CD4-positive, CD25-positive, alpha-beta regulatory T cell (primary cell): ENCODE measurements around the gene RUNX1. TPM values are rescaled to one million over a fixed set of nuclear protein-coding genes. Genes with fewer than 3 reads are reported as not detected.

Experiments used
- ATAC-seq, 2 donors: fragments of 150-1000 bp; cut with Tn5 transposase; one replicate each; pipeline ENCODE4 v1.10.0; 2021; ENCODE audit warnings: low read depth in 2 of 2, moderate number of reproducible peaks in 2 of 2, moderate library complexity in 1 of 2
- DNase-seq, 3 donors: peaks; one replicate each; pipeline versions ENCODE4 v3.0.0 to v3.0.0-alpha.2; 2012 to 2022; ENCODE audit warnings: mixed read lengths in 1 of 3
- H3K27ac ChIP-seq: one replicate; pipeline ENCODE4 v1.7.0; 2013; ENCODE audit warnings: mild to moderate bottlenecking, low read length; ENCODE audit not compliant: insufficient read depth, poor library complexity, severe bottlenecking
- H3K27me3 ChIP-seq: one replicate; pipeline ENCODE4 v1.7.0; 2013; ENCODE audit warnings: low read length; ENCODE audit not compliant: control insufficient read depth, insufficient read depth
- H3K36me3 ChIP-seq: one replicate; pipeline ENCODE4 v1.7.0; 2013; ENCODE audit warnings: mild to moderate bottlenecking, low read length, moderate library complexity; ENCODE audit not compliant: control insufficient read depth, insufficient read depth
- H3K4me1 ChIP-seq: 2 replicates; pipeline ENCODE4 v1.7.0; 2013; ENCODE audit warnings: mild to moderate bottlenecking, low read length; ENCODE audit not compliant: insufficient read depth, control insufficient read depth, poor library complexity, severe bottlenecking
- H3K4me3 ChIP-seq: one replicate; pipeline ENCODE4 v1.7.0; 2013; ENCODE audit warnings: low read depth, mild to moderate bottlenecking, low read length, moderate library complexity
- H3K9me3 ChIP-seq, 2 experiments: 1 replicate in 1 of 2; 2 replicates in 1 of 2; pipeline ENCODE4 v1.7.0; 2013; ENCODE audit warnings: low read length in 2 of 2, mild to moderate bottlenecking in 1 of 2, moderate library complexity in 1 of 2; ENCODE audit not compliant: control insufficient read depth in 2 of 2
- H3K27ac Mint-ChIP-seq, 3 donors: one replicate each; pipeline ENCODE4 v1.8.0; 2020 to 2022; ENCODE audit warnings: mild to moderate bottlenecking in 3 of 3, mixed read lengths in 3 of 3, moderate library complexity in 2 of 3
- H3K27me3 Mint-ChIP-seq: one replicate; pipeline ENCODE4 v1.8.0; 2022; ENCODE audit warnings: mild to moderate bottlenecking, mixed read lengths
- H3K36me3 Mint-ChIP-seq: one replicate; pipeline ENCODE4 v1.8.0; 2020; ENCODE audit warnings: mixed read lengths
- H3K4me1 Mint-ChIP-seq, 4 donors: one replicate each; pipeline ENCODE4 v1.8.0; 2020 to 2022; ENCODE audit warnings: mixed read lengths in 4 of 4, mild to moderate bottlenecking in 1 of 4
- H3K4me3 Mint-ChIP-seq, 4 donors: one replicate each; pipeline ENCODE4 v1.8.0; 2020 to 2022; ENCODE audit warnings: mild to moderate bottlenecking in 4 of 4, mixed read lengths in 4 of 4, moderate library complexity in 3 of 4
- H3K9me3 Mint-ChIP-seq, 7 donors: one replicate each; pipeline ENCODE4 v1.8.0; 2020 to 2022; ENCODE audit warnings: mixed read lengths in 7 of 7, mild to moderate bottlenecking in 3 of 7, moderate library complexity in 2 of 7
- polyA plus RNA-seq, 4 donors: library from polyadenylated mRNA; unstranded; fragments of 300-500 nt; fragmentation: Illumina TruSeq; gene quantifications; one replicate each; pipeline ENCODE4 v1.2.3, GENCODE V29; 2021
- total RNA-seq: library from RNA; stranded (reverse); gene quantifications from one replicate; pipeline ENCODE4 v1.2.3, GENCODE V29; 2022

RUNX1 gene
- total and polyA plus RNA-seq, 5 donors from 2014 or later, result 14.2 to 133 (median 21.4) TPM

DNA sequence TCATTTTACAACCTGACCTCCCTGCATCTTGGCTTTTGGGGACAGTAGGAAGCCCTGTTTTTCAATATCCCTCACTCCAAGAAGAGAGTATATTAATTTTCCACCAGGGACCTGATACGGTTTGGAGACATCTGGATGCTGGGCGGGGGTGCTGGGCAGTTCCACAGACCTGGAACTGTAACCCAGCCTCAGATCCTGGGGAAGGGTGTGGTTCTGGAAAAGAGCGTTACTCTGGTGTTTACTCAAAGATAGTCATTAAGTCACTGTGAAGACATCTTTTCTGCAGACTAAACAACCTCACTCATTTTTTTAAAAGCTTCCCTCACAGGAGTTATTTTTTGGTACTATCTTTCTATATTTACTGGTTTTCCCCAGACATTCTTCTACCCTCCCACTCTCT lies 190.5 kb downstream of the RUNX1 start:
- peak overlapping the region in 1 of 3 donors; percentile 37 for H3K27ac Mint-ChIP-seq
- H3K36me3 ChIP-seq, result peaks cover 86% of the 10 kb centered on the region

DNA sequence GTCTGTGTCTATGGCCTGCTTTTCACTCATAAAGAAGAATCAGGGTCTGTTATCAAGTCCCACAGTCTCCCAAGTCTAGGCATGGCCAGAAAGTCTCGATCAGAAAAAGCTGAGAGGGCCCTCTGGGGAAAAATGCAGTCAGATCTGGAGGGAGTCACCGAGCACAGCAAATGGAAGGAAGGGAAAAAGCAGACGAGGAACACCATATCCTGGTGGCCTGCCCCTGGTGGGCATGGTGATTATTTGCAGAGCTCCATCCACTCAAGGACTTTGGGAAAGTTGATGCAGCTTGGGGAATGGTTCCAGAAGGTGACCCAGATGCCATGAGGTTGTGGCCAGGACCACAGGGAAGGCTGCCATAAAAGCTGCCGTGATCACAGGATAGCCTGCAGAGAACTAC lies 191.2 kb downstream of the RUNX1 start:
- H3K27ac Mint-ChIP-seq, result peak overlapping the region in 2 of 3 donors; percentile 37 to 42
- ATAC-seq, result no peak
- no peak overlapping the region for H3K4me3 Mint-ChIP-seq

More for the DNA sequence above, 190.5 kb downstream of the RUNX1 start:
- Histone ChIP-seq H3K27me3 (no peaks in the 10 kb centered on the region), H3K4me1 (peaks cover 3% of the 10 kb centered on the region), H3K27ac (no peak overlapping the region), H3K4me3 (no peak overlapping the region), H3K9me3 (no peaks in the 10 kb centered on the region)
- Mint-ChIP-seq H3K9me3 (no peaks in the 10 kb centered on the region), H3K36me3 (peaks cover 66% of the 10 kb centered on the region), H3K27me3 (no peaks in the 10 kb centered on the region), H3K4me3 (no peak overlapping the region), H3K4me1 (peaks cover 16 to 25% (median 23%) of the 10 kb centered on the region in 4 donors)
- ATAC-seq (no peak), DNase-seq (no peak)

DNA sequence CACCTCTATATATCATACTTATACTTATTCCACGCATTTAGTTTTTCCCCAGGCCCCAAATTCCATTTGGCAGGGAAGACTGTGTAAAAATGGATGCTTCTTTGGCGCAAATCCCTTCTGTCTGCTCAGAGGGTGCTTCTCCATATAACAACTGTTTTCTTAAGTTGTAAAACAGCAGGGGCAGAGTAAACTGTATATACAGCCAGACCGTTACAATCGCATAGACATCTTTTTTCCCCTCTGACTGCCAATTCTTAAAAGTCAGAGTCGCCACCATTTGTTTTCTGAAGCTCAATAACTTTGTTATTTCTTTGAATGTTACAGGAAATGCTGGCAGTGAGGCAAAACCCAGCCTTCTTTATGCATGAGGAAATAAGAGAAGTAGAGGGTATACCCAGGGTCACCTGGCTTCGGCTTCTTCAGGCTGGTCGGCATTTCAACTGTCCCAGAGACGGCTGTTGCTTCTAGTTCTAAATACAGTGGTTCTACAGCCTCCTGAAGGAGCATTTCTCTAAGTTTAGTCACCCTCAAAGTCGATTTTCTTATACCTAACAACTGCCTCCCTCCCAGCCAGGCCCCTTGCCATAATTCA lies 191.9 kb downstream of the RUNX1 start:
- peaks cover 57% of the 10 kb centered on the region for H3K36me3 Mint-ChIP-seq

More for the DNA sequence above, 191.2 kb downstream of the RUNX1 start:
- Histone ChIP-seq H3K4me1 (peaks cover 3% of the 10 kb centered on the region), H3K36me3 (peaks cover 93% of the 10 kb centered on the region), H3K27me3 (no peaks in the 10 kb centered on the region), H3K4me3 (no peak overlapping the region), H3K27ac (no peak overlapping the region), H3K9me3 (no peaks in the 10 kb centered on the region)
- Mint-ChIP-seq H3K4me1 (peaks cover 14 to 25% (median 19%) of the 10 kb centered on the region in 4 donors), H3K27me3 (no peaks in the 10 kb centered on the region), H3K36me3 (peaks cover 61% of the 10 kb centered on the region), H3K9me3 (no peaks in the 10 kb centered on the region)
- DNase-seq, result no peak

DNA sequence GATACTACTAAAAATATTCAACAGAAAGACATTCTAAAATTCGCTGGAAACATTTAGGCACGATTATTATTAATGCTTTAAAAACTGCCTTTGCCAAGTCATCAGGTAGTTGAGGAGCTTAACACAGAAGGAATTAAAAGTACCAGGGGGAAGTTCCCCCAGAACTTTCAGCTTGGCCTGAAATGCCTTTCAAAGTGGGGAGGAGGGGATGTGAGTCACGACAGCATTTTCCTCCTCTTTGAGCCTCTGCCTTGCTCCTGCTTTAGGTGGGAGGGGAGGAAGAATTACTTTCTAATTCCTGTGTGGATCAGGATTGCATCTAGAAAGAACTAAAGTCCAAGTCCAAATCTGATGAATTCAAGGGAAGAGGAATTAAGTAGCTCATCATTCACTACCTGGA lies 196.7 kb downstream of the RUNX1 start:
- H3K36me3 ChIP-seq, result peaks cover 84% of the 10 kb centered on the region
- Mint-ChIP-seq H3K9me3 (no peaks in the 10 kb centered on the region), H3K36me3 (peaks cover 31% of the 10 kb centered on the region), H3K4me3 (no peak overlapping the region), H3K27ac (peak overlapping the region; percentile 36 to 76 (median 44)), H3K27me3 (no peaks in the 10 kb centered on the region), H3K4me1 (peaks cover 6 to 22% (median 15%) of the 10 kb centered on the region in 4 donors)
- no peaks in the 10 kb centered on the region for H3K9me3 ChIP-seq
- H3K4me3 ChIP-seq, result no peak overlapping the region
- H3K27ac ChIP-seq, result no peak overlapping the region
- no peaks in the 10 kb centered on the region for H3K27me3 ChIP-seq
- no peak for ATAC-seq
- no peak for DNase-seq
- no peaks in the 10 kb centered on the region for H3K4me1 ChIP-seq

More for the DNA sequence above, 191.9 kb downstream of the RUNX1 start:
- Histone ChIP-seq H3K27ac (no peak overlapping the region), H3K4me3 (no peak overlapping the region), H3K9me3 (no peaks in the 10 kb centered on the region), H3K27me3 (no peaks in the 10 kb centered on the region), H3K36me3 (peaks cover 93% of the 10 kb centered on the region), H3K4me1 (peaks cover 3% of the 10 kb centered on the region)
- DNase-seq, result no peak
- Mint-ChIP-seq H3K27me3 (no peaks in the 10 kb centered on the region), H3K4me1 (peaks cover 12 to 25% (median 19%) of the 10 kb centered on the region in 4 donors), H3K4me3 (no peak overlapping the region), H3K9me3 (no peaks in the 10 kb centered on the region), H3K27ac (peak overlapping the region in 1 of 3 donors; percentile 42)
- ATAC-seq, result no peak

DNA sequence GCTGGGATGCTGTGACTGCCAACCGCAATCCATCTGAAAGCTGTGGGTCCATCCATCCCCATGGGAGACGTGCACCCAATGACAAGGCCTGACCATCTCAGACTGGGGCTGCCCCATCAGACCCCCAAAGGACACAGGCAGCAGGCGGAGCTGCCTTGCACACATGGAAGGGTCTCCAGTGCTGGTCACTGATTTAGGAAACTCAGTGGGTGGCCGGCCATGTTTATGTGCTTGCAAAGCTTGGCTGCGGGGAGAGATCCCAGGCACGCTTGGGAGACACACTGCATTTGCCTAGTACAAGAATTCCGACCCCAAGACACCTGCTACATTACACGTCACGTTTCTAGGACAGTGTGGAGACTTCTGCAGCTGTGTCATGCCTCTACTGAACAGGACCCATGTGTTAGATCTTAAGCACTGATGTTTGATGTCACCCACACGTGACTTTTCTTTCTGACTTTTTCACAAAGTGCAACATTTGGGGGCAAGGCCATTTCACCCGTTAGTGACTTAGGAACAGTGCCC lies 198.9 kb downstream of the RUNX1 start:
- Histone ChIP-seq H3K27ac (no peak overlapping the region), H3K4me3 (no peak overlapping the region), H3K9me3 (no peaks in the 10 kb centered on the region), H3K27me3 (no peaks in the 10 kb centered on the region), H3K36me3 (peaks cover 69% of the 10 kb centered on the region), H3K4me1 (peaks cover 19% of the 10 kb centered on the region)
- no peak for ATAC-seq
- Mint-ChIP-seq H3K4me3 (no peak overlapping the region), H3K27ac (no peak overlapping the region), H3K36me3 (peaks cover 31% of the 10 kb centered on the region), H3K4me1 (peaks cover 23 to 34% (median 25%) of the 10 kb centered on the region in 4 donors), H3K27me3 (no peaks in the 10 kb centered on the region), H3K9me3 (no peaks in the 10 kb centered on the region)
- DNase-seq, result no peak

DNA sequence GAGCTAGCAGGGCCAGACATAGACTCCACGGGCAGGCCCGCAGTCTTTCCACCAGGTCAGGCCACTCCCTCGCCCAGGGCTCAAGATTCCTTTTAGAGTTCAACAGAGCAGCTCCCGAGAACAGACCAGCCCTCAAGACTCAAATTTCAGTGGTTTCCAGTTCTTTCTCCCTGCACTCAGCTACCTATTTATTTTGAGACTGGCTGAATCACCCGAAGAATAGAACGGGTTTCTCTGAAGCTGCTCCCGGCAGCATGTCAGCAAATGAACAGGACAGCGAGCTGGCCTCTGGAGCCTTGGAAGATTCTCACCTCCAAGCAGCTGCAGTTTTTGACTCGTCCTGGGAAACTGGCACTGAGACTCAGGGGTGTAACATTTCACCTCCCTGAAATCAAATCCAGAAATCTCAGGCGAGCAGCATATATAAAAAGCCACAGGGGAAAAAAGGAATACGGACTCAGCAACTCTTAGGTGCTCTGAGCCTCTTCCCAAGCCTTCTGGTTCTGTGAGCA lies 202.4 kb downstream of the RUNX1 start:
- Mint-ChIP-seq H3K4me1 (peaks cover 22 to 44% (median 39%) of the 10 kb centered on the region in 4 donors), H3K9me3 (no peaks in the 10 kb centered on the region), H3K27me3 (no peaks in the 10 kb centered on the region), H3K4me3 (peak overlapping the region in 2 of 4 donors; percentile 48 to 62), H3K27ac (peak overlapping the region; percentile 10 to 79 (median 14)), H3K36me3 (peaks cover 44% of the 10 kb centered on the region)
- ATAC-seq (no peak), DNase-seq (no peak)
- no peaks in the 10 kb centered on the region for H3K27me3 ChIP-seq
- no peaks in the 10 kb centered on the region for H3K9me3 ChIP-seq
- H3K4me1 ChIP-seq, result peaks cover 26% of the 10 kb centered on the region
- H3K36me3 ChIP-seq, result peaks cover 54% of the 10 kb centered on the region
- H3K4me3 ChIP-seq, result no peak overlapping the region
- no peak overlapping the region for H3K27ac ChIP-seq

DNA sequence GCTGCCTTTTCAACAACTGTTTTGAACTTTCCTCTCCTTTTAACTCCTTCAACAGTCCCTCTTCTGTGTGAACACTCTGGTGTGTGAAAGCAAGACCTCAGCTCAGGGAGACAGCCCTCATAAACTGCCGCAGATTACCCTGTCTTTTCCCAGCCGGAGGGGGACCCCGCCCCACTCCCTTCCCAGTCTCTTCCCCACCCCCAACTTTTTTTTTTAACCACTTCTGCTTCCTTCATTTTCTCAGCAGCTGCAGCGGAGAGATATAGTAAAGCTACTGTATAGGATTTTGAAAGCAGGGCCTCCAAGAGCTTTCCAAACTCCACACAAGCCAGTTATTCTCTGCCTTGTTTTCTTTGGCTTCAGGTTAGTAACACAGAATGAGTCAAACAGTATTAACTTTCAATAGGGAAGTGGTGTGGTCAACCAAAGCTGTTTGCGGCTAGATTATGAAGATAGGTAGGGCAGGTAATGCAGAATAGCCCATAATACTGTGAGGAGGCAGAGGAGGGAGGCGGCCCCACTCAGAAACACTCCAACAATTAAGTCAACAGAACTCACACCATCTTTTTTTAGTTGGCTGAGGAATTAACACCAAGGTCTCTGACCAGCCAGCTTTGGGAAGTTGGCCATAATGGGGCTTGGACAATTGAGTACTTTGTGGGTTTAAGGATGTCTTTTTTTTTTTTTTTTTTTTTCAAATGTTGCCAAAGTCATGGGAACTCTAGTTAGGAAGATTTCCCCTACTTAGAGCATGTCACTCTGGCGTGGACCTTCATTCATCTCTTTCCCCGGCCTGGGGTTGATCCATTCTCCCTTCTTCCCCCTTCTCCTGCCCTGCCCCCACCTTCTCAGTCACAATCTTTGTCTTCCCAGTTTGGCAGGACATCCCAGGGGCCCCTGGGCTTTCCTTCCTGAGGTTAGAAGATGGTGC lies 203.3 kb downstream of the RUNX1 start:
- DNase-seq, result peak; percentile 17 to 72 (median 58)
- H3K27ac Mint-ChIP-seq, result peak overlapping the region; percentile 10 to 87 (median 86)
- no peaks in the 10 kb centered on the region for H3K27me3 ChIP-seq
- peak overlapping the region; percentile 56 to 68 (median 59) for H3K4me3 Mint-ChIP-seq
- H3K9me3 ChIP-seq, result no peaks in the 10 kb centered on the region
- no peaks in the 10 kb centered on the region for H3K27me3 Mint-ChIP-seq
- peak; percentile 55 to 65 for ATAC-seq
- H3K36me3 Mint-ChIP-seq, result peaks cover 39% of the 10 kb centered on the region
- H3K4me3 ChIP-seq, result peak overlapping the region; percentile 8
- no peaks in the 10 kb centered on the region for H3K9me3 Mint-ChIP-seq
- H3K36me3 ChIP-seq, result peaks cover 53% of the 10 kb centered on the region
- peaks cover 22 to 47% (median 35%) of the 10 kb centered on the region in 4 donors for H3K4me1 Mint-ChIP-seq
- peaks cover 26% of the 10 kb centered on the region for H3K4me1 ChIP-seq
- no peak overlapping the region for H3K27ac ChIP-seq
